Upper lobe of left lung (tissue), 4 donors: ENCODE results near the gene RDH13.

Experiments
- CTCF ChIP-seq, 6 experiments: fragments of 450-650 bp in 4 of 6; fragments of 200-600 bp in 2 of 6; sonication (generic) in 2 of 6; IDR thresholded peaks; one replicate each; pipeline ENCODE4 v1.5.1; 2016 to 2019; ENCODE audit warnings: antibody characterized with exemption in 6 of 6
- EP300 ChIP-seq, 4 donors: sonication (generic); formaldehyde crosslinking; IDR thresholded peaks; one replicate each; pipeline ENCODE4 v1.5.1; 2017; ENCODE audit warnings: antibody characterized with exemption in 4 of 4, control low read depth in 2 of 4
- POLR2A ChIP-seq, 4 donors: fragments of 450-650 bp; IDR thresholded peaks; one replicate each; pipeline ENCODE4 v1.5.1; 2016 to 2017; ENCODE audit warnings: antibody characterized with exemption in 4 of 4, mild to moderate bottlenecking in 2 of 4
- POLR2AphosphoS5 ChIP-seq, 2 donors: sonication (generic); formaldehyde crosslinking; IDR thresholded peaks; one replicate each; pipeline ENCODE4 v1.5.1; 2017; ENCODE audit warnings: antibody characterized with exemption in 2 of 2

GRCh38 chr19:55112246-55112776 lies 49.4 kb upstream of the RDH13 start:
- TF ChIP-seq POLR2AphosphoS5 (IDR thresholded peaks at IDR 0.05) (no peak), CTCF (IDR thresholded peaks at IDR 0.05) (no peak), POLR2A (IDR thresholded peaks at IDR 0.05) (no peak), EP300 (IDR thresholded peaks at IDR 0.05) (no peak)
